Right renal pelvis (tissue), 4 donors: Measurements from ENCODE around the gene KISS1R. TPM values are rescaled to one million over a fixed set of nuclear protein-coding genes. Genes with fewer than 3 reads are reported as not detected.

Experiments used
- DNase-seq, 4 donors: peaks; one replicate each; pipeline ENCODE4 v3.0.0-alpha.2; 2013; ENCODE audit warnings: low read depth in 4 of 4, low spot score in 3 of 4, missing footprints in 1 of 4
- polyA plus RNA-seq, 4 donors: library from polyadenylated mRNA; unstranded; fragments of 120-200 nt; gene quantifications; one replicate each; pipeline ENCODE4 v1.2.1, GENCODE V29; 2013; ENCODE audit not compliant: insufficient read length in 4 of 4

Gene KISS1R
- polyA plus RNA-seq, 4 donors = 0.38 to 1.6 (median 0.61) TPM

GRCh38 chr19:964761-965694, 47.9 kb downstream of the KISS1R start:
- no peak for DNase-seq

GRCh38 chr19:966485-967088, 49.5 kb downstream of the KISS1R start:
- DNase-seq = no peak

Other genes starting within 250 kb of the KISS1R start
- gene FSTL3, start 240.9 kb upstream of the KISS1R start, polyA plus RNA-seq = 10 to 100 TPM; 13.8 to 22.5 (median 16.3) TPM
- under 1 TPM; 0.17 to 0.48 (median 0.37) TPM for gene PRSS57, start 221.9 kb upstream of the KISS1R start, polyA plus RNA-seq
- 100 to 1,000 TPM in 1 of 4 donors, 10 to 100 TPM in 3; 79.7 to 121 (median 87.5) TPM for gene PALM, start 208.4 kb upstream of the KISS1R start, polyA plus RNA-seq
- 1 to 10 TPM; 7.6 to 9.7 (median 8.0) TPM for gene MISP, start 166.2 kb upstream of the KISS1R start, polyA plus RNA-seq
- gene PTBP1, start 119.9 kb upstream of the KISS1R start, polyA plus RNA-seq = 100 to 1,000 TPM; 365 to 458 (median 390) TPM
- gene PLPPR3, start 95.4 kb upstream of the KISS1R start, polyA plus RNA-seq = 10 to 100 TPM in 3 of 4 donors, 1 to 10 TPM in 1; 8.6 to 19.1 (median 13.6) TPM
- 1 to 10 TPM in 2 of 4 donors, under 1 TPM in 2; 0.76 to 2.4 (median 1.2) TPM for gene AZU1, start 89.5 kb upstream of the KISS1R start, polyA plus RNA-seq
- 1 to 10 TPM in 2 of 4 donors, under 1 TPM in 2; 0.50 to 1.6 (median 1.2) TPM for gene PRTN3, start 76.3 kb upstream of the KISS1R start, polyA plus RNA-seq
- gene ELANE, start 65.0 kb upstream of the KISS1R start, polyA plus RNA-seq = under 1 TPM in 3 of 4 donors, not detected in 1; 0.18 to 0.96 (median 0.64) TPM
- 1 to 10 TPM; 2.1 to 5.7 (median 2.6) TPM for gene CFD, start 57.7 kb upstream of the KISS1R start, polyA plus RNA-seq
- 10 to 100 TPM; 57.1 to 70.8 (median 60.7) TPM for gene MED16, start 24.1 kb upstream of the KISS1R start, polyA plus RNA-seq
- not detected for gene RNU6-9, start 23.8 kb upstream of the KISS1R start, polyA plus RNA-seq
- gene R3HDM4, start 4.1 kb upstream of the KISS1R start, polyA plus RNA-seq = 10 to 100 TPM; 44.0 to 61.4 (median 46.7) TPM
- 10 to 100 TPM; 19.4 to 27.4 (median 22.9) TPM for gene ARID3A, start 8.7 kb downstream of the KISS1R start, polyA plus RNA-seq
- 10 to 100 TPM; 33.6 to 78.8 (median 37.7) TPM for gene WDR18, start 67.0 kb downstream of the KISS1R start, polyA plus RNA-seq
- gene GRIN3B, start 83.1 kb downstream of the KISS1R start, polyA plus RNA-seq = 1 to 10 TPM in 1 of 4 donors, under 1 TPM in 3; 0.44 to 1.3 (median 0.55) TPM
- 100 to 1,000 TPM in 2 of 4 donors, 10 to 100 TPM in 2; 98.1 to 152 (median 101) TPM for gene TMEM259, start 103.8 kb downstream of the KISS1R start, polyA plus RNA-seq
- not detected for gene RNU6-2, start 104.2 kb downstream of the KISS1R start, polyA plus RNA-seq
- gene CNN2, start 109.3 kb downstream of the KISS1R start, polyA plus RNA-seq = 100 to 1,000 TPM; 161 to 205 (median 176) TPM
- gene ABCA7, start 122.8 kb downstream of the KISS1R start, polyA plus RNA-seq = 1 to 10 TPM; 6.2 to 8.9 (median 7.6) TPM
- 10 to 100 TPM in 1 of 4 donors, 1 to 10 TPM in 3; 9.3 to 12.8 (median 9.7) TPM for gene ARHGAP45, start 149.8 kb downstream of the KISS1R start, polyA plus RNA-seq
- 100 to 1,000 TPM; 134 to 181 (median 142) TPM for gene POLR2E, start 178.0 kb downstream of the KISS1R start, polyA plus RNA-seq
- gene GPX4, start 186.7 kb downstream of the KISS1R start, polyA plus RNA-seq = 100 to 1,000 TPM; 242 to 321 (median 252) TPM